ENCODE data around the gene C1orf167.

Gene C1orf167

DNA sequence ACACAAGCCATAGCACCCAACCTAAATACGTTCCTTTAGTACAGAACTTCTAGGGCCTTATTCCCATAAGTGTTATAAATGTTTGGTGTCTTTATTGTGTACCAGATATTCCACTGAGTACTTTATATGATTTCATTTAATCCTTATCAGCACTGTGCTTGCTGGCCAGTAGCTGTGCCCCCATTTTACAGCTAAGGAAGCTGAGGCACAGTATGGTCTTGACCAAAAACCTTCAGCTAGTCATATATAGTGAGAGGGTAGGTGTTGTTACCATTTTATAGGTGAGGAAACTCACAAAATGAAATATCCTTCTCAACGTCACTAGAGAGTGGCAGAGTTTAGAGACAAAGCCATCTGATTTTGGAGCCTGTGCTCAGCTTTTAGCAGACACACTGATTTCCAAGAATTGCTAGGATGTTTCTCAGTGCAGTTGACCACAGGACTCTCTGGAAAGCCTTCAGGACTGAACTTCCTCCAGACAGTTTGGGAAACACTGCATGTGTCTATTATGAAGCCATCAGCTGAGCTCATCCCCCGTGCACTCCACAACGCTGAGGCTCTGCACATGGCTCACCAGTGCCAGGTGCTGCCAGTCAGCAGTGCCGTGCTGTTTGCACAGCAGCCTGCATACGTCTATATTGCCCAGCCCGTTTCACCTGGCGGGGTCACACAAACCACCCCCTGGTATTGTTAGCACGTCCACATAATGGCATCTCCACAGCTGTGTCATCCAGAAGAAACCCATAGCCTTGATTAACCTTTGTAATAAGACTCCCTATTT lies 70.1 kb downstream of the C1orf167 start:
- Histone ChIP-seq H3K9me3 (ENCODE audit: control insufficient read depth, insufficient read depth, low read depth, low read length) (no peaks in the 10 kb centered on the region), H3K4me1 (ENCODE audit: control insufficient read depth, insufficient read depth, low read length) (no peaks in the 10 kb centered on the region), H3K9ac (ENCODE audit: low read length) (no peak overlapping the region), H3K4me3 (ENCODE audit: low read depth, low read length) (no peak overlapping the region), H3K27me3 (ENCODE audit: control insufficient read depth, insufficient read depth, low read length) (no peaks in the 10 kb centered on the region), H3K36me3 (ENCODE audit: control insufficient read depth, insufficient read depth, low read length) (peaks cover 96% of the 10 kb centered on the region), H3K27ac (ENCODE audit: low read depth, low read length) (no peak overlapping the region)

DNA sequence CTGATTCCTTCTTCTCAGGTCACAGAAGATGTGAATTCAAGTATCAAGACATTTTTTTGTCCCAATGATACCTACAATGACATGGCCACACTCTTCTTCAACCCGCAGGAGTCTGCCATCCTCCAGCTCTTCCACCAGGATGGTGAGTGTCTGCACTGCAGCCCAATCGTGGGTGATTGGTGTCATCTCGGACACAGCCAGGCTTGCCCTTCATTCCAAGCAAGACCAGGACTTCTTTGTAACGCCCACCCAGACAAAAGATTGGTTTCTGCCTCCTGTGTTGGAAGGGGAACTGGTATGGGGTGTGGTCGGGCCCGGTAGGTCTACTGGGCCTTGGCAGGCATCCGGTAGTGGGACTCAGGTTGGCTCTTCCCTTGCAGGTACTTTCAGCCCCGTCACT lies 71.5 kb downstream of the C1orf167 start:
- H3K4me3 ChIP-seq (ENCODE audit: low read depth, low read length) = no peak overlapping the region
- H3K4me1 ChIP-seq (ENCODE audit: control insufficient read depth, insufficient read depth, low read length) = no peaks in the 10 kb centered on the region
- H3K9me3 ChIP-seq (ENCODE audit: control insufficient read depth, insufficient read depth, low read depth, low read length) = no peaks in the 10 kb centered on the region
- H3K9ac ChIP-seq (ENCODE audit: low read length) = no peak overlapping the region
- no peak overlapping the region for H3K27ac ChIP-seq (ENCODE audit: low read depth, low read length)
- H3K36me3 ChIP-seq (ENCODE audit: control insufficient read depth, insufficient read depth, low read length) = peaks cover 96% of the 10 kb centered on the region
- no peaks in the 10 kb centered on the region for H3K27me3 ChIP-seq (ENCODE audit: control insufficient read depth, insufficient read depth, low read length)

DNA sequence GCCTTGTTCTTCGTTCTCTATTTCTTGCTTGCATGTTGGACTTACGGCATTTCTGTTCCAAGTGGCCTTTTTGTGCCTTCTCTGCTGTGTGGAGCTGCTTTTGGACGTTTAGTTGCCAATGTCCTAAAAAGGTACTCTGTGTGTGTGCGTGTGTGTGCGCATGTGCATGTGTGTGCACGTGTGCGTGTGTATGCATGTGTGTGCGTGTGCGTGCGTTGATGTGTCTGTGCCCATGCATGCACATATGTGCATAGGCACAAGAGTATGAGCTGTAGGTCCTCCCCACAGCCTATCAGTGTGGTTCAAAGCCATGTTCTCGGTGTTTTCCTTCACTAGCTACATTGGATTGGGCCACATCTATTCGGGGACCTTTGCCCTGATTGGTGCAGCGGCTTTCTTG lies 71.9 kb downstream of the C1orf167 start:
- H3K36me3 ChIP-seq (ENCODE audit: control insufficient read depth, insufficient read depth, low read length) = peaks cover 95% of the 10 kb centered on the region
- H3K9me3 ChIP-seq (ENCODE audit: control insufficient read depth, insufficient read depth, low read depth, low read length) = no peaks in the 10 kb centered on the region
- no peak overlapping the region for H3K27ac ChIP-seq (ENCODE audit: low read depth, low read length)
- no peak overlapping the region for H3K9ac ChIP-seq (ENCODE audit: low read length)
- no peaks in the 10 kb centered on the region for H3K4me1 ChIP-seq (ENCODE audit: control insufficient read depth, insufficient read depth, low read length)
- no peaks in the 10 kb centered on the region for H3K27me3 ChIP-seq (ENCODE audit: control insufficient read depth, insufficient read depth, low read length)
- no peak overlapping the region for H3K4me3 ChIP-seq (ENCODE audit: low read depth, low read length)

DNA sequence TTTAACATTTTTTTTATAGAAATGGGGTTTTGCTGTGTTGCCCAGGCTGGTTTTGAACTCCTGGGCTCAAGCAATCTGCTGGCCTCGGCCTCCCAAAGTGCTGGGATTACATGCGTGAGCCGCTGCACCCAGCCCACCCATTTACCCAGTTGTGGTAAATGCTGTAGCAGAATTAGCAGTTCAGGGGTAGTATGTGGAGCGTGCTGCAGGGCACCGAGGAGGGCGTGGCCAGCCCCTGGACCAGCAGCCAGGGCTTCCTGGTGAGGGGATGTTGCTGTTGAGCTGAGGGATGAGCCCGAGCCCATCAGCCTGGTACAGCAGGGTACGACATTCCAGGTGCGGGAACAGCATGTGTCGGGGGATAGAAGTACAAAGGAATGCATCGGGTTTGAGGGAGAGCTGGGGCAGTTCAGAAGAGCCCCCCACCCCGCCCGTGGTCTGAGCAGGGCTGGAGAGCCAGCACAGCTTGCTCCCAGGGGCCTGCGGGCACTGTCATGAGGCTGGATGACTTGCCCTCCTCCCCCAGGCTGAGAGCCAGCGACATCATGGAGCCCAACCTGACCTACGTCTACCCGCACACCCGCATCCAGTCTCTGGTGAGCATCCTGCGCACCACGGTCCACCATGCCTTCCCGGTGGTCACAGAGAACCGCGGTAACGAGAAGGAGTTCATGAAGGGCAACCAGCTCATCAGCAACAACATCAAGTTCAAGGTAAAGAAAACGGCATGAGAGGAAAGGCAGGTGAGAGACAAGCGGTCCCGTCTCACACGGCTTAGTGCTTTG lies 73.6 kb downstream of the C1orf167 start:
- Histone ChIP-seq H3K9me3 (ENCODE audit: control insufficient read depth, insufficient read depth, low read depth, low read length) (no peaks in the 10 kb centered on the region), H3K4me1 (ENCODE audit: control insufficient read depth, insufficient read depth, low read length) (no peaks in the 10 kb centered on the region), H3K27ac (ENCODE audit: low read depth, low read length) (no peak overlapping the region), H3K27me3 (ENCODE audit: control insufficient read depth, insufficient read depth, low read length) (no peaks in the 10 kb centered on the region), H3K9ac (ENCODE audit: low read length) (no peak overlapping the region), H3K36me3 (ENCODE audit: control insufficient read depth, insufficient read depth, low read length) (peaks cover 96% of the 10 kb centered on the region), H3K4me3 (ENCODE audit: low read depth, low read length) (no peak overlapping the region)

DNA sequence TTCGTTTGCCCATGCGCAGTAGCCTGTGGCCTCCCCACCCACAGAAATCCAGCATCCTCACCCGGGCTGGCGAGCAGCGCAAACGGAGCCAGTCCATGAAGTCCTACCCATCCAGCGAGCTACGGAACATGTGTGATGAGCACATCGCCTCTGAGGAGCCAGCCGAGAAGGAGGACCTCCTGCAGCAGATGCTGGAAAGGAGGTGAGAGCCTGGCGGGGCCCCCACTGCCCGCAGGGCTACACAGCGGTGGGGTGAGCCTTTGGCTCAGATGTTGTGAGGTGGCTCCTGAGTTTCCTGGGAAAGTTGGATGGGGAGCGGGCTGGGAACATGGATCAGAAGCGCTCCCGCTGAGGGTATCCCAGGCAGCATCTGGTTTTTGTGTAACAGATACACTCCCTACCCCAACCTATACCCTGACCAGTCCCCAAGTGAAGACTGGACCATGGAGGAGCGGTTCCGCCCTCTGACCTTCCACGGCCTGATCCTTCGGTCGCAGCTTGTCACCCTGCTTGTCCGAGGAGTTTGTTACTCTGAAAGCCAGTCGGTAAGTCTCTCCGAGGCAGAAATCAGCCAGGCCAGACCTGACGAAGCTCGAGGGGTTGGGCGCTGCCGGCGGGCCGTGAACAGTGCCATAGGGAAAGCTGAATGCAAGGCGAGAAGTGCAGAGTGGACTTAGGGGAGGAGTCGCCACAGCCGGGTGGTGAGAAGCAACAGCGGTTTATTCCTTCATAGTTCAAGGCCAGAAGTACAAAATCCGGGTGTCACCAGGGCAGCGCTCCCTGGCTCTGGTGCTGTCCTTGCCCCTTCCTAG lies 75.2 kb downstream of the C1orf167 start:
- Histone ChIP-seq H3K4me1 (ENCODE audit: control insufficient read depth, insufficient read depth, low read length) (no peaks in the 10 kb centered on the region), H3K27me3 (ENCODE audit: control insufficient read depth, insufficient read depth, low read length) (no peaks in the 10 kb centered on the region), H3K9ac (ENCODE audit: low read length) (no peak overlapping the region), H3K36me3 (ENCODE audit: control insufficient read depth, insufficient read depth, low read length) (peaks cover 98% of the 10 kb centered on the region), H3K9me3 (ENCODE audit: control insufficient read depth, insufficient read depth, low read depth, low read length) (no peaks in the 10 kb centered on the region), H3K4me3 (ENCODE audit: low read depth, low read length) (no peak overlapping the region), H3K27ac (ENCODE audit: low read depth, low read length) (no peak overlapping the region)

DNA sequence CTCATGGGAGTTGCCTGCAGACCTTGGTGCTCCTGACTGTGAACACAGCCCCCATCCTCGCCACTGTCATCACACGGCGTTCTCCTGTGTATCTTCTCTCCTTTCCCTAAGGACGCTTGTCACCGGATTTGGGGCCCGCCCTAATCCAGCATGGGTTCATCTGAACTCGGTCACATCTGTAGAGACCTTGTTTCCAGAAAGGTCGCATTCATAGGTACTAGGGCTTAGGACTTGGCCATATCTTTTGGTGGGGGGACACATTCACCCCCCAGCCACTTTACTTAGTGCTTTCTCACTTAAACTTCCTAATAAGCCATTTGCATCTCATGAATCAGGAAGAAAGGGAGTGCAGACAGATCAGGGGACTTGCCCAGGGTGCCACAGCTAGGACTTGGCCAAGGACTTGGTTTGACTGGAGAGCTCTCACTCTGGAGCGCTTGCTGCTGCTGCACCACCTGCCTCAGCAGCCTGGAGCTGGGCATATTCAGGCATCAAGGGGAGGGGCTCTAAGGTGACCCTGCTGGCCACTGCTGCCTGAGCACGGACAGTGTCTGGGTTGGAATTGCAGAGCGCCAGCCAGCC lies 75.9 kb downstream of the C1orf167 start:
- H3K9ac ChIP-seq (ENCODE audit: low read length) = no peak overlapping the region
- H3K4me3 ChIP-seq (ENCODE audit: low read depth, low read length) = no peak overlapping the region
- no peaks in the 10 kb centered on the region for H3K27me3 ChIP-seq (ENCODE audit: control insufficient read depth, insufficient read depth, low read length)
- no peaks in the 10 kb centered on the region for H3K9me3 ChIP-seq (ENCODE audit: control insufficient read depth, insufficient read depth, low read depth, low read length)
- no peaks in the 10 kb centered on the region for H3K4me1 ChIP-seq (ENCODE audit: control insufficient read depth, insufficient read depth, low read length)
- peaks cover 98% of the 10 kb centered on the region for H3K36me3 ChIP-seq (ENCODE audit: control insufficient read depth, insufficient read depth, low read length)
- no peak overlapping the region for H3K27ac ChIP-seq (ENCODE audit: low read depth, low read length)

DNA sequence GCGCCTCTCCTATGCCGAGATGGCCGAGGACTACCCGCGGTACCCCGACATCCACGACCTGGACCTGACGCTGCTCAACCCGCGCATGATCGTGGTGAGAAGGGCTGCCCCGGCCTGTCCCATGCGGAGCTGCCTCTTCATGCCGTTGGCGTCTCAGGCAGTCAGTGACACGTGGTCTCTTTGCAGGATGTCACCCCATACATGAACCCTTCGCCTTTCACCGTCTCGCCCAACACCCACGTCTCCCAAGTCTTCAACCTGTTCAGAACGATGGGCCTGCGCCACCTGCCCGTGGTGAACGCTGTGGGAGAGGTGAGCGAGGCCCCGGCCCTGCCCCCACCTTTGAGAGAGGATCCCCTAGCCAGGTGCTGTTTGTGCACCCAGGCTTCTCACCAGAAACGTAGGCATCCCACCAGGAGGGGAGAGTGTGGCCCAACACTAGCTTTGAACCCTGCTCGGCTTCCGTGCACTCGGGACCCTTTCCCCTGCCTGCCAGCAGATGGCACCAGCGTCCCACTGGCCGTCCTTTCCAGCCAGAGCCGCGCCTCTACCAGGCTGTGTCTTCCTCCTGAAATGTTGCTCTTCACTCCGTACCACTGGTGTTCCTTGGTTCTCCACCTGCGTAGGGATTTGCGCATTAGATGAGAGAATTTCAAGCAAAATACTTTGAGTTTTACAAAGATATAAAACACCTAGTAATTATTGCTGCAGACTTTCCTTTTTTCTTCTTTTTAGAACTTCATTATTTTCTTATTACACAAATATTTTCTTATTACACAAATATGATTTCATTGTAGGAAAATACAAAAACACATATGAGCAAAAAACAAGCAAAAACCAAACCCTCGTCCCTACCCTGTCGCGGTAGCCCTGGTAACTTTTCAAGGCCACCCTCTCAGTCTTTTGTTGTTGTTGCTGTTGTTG lies 76.6 kb downstream of the C1orf167 start:
- H3K27ac ChIP-seq (ENCODE audit: low read depth, low read length) = no peak overlapping the region
- H3K4me1 ChIP-seq (ENCODE audit: control insufficient read depth, insufficient read depth, low read length) = no peaks in the 10 kb centered on the region
- H3K36me3 ChIP-seq (ENCODE audit: control insufficient read depth, insufficient read depth, low read length) = peaks cover 95% of the 10 kb centered on the region
- no peak overlapping the region for H3K4me3 ChIP-seq (ENCODE audit: low read depth, low read length)
- no peak overlapping the region for H3K9ac ChIP-seq (ENCODE audit: low read length)
- H3K27me3 ChIP-seq (ENCODE audit: control insufficient read depth, insufficient read depth, low read length) = no peaks in the 10 kb centered on the region
- no peaks in the 10 kb centered on the region for H3K9me3 ChIP-seq (ENCODE audit: control insufficient read depth, insufficient read depth, low read depth, low read length)

Measured in HUES6 (cell line).